ENCODE results near the gene TLX3.

DNA sequence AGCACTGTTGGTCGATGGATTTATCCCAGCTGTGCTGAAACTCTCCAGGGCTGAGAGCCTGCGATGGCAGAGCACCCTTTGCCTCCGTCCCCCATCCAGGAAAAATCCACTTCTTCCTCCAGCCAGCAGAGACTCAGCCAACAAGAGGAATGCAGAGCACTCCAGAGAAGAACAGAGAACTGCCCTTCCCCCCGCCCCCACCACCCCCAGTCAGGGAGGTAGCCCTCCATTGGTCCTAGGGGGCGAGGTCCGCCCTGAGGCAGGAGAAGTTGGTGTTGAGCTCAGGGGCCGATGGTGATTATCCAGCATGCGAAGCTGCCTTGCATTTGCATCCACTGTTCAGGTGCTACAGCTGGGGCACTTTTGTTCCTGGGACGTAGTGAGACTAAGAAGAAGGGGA, 9.0 kb downstream of the TLX3 start:
- TF ChIP-seq, protein P1, sequence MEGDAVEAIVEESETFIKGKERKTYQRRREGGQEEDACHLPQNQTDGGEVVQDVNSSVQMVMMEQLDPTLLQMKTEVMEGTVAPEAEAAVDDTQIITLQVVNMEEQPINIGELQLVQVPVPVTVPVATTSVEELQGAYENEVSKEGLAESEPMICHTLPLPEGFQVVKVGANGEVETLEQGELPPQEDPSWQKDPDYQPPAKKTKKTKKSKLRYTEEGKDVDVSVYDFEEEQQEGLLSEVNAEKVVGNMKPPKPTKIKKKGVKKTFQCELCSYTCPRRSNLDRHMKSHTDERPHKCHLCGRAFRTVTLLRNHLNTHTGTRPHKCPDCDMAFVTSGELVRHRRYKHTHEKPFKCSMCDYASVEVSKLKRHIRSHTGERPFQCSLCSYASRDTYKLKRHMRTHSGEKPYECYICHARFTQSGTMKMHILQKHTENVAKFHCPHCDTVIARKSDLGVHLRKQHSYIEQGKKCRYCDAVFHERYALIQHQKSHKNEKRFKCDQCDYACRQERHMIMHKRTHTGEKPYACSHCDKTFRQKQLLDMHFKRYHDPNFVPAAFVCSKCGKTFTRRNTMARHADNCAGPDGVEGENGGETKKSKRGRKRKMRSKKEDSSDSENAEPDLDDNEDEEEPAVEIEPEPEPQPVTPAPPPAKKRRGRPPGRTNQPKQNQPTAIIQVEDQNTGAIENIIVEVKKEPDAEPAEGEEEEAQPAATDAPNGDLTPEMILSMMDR (IDR thresholded peaks at IDR 0.05), result no peak
- TF ChIP-seq POLR2A (IDR thresholded peaks at IDR 0.05), result no peak

All from lower leg skin (tissue), 3 donors.